Neural progenitor cell (in vitro differentiated cells): ENCODE measurements around the gene MAP1LC3B2. TPM values are rescaled to one million over a fixed set of nuclear protein-coding genes. Genes with fewer than 3 reads are reported as not detected.
A peak's percentile ranks its signal among the peaks of the same experiment; 100 is the strongest.

Experiments
- DNase-seq: peaks from one replicate; pipeline ENCODE4 v3.0.0-alpha.2; 2016; ENCODE audit warnings: low spot score
- H2AFZ ChIP-seq: fragments of 200-600 bp; sonication (generic); replicated peaks from 2 replicates; pipeline ENCODE4 v1.6.1; 2016; ENCODE audit warnings: antibody characterized with exemption
- H3F3A ChIP-seq: fragments of 200-600 bp; sonication (generic); 2 replicates; pipeline ENCODE4 v1.6.1; 2016; ENCODE audit warnings: antibody characterized with exemption, low read depth
- H3K27ac ChIP-seq: fragments of 200-600 bp; sonication (generic); 2 replicates; pipeline ENCODE4 v1.5.1; 2016; ENCODE audit warnings: mild to moderate bottlenecking
- H3K27me3 ChIP-seq: fragments of 200-600 bp; sonication (generic); 2 replicates; pipeline ENCODE4 v1.6.1; 2016; ENCODE audit warnings: mild to moderate bottlenecking, moderate library complexity
- H3K36me3 ChIP-seq: fragments of 200-600 bp; sonication (generic); 2 replicates; pipeline ENCODE4 v1.5.1; 2016
- H3K4me1 ChIP-seq: fragments of 200-600 bp; sonication (generic); 2 replicates; pipeline ENCODE4 v1.6.1; 2016; ENCODE audit warnings: mixed run types
- H3K4me2 ChIP-seq: fragments of 200-600 bp; sonication (generic); 2 replicates; pipeline ENCODE4 v1.6.1; 2016
- H3K4me3 ChIP-seq: fragments of 200-600 bp; sonication (generic); 2 replicates; pipeline ENCODE4 v1.5.1; 2016
- H3K79me2 ChIP-seq: fragments of 200-600 bp; sonication (generic); 2 replicates; pipeline ENCODE4 v1.6.1; 2016; ENCODE audit warnings: low read depth
- H3K9ac ChIP-seq: fragments of 200-600 bp; sonication (generic); 2 replicates; pipeline ENCODE4 v1.6.1; 2016
- H3K9me3 ChIP-seq: fragments of 200-600 bp; sonication (generic); 2 replicates; pipeline ENCODE4 v1.5.1; 2016; ENCODE audit warnings: low read depth
- H4K20me1 ChIP-seq: fragments of 200-600 bp; sonication (generic); 2 replicates; pipeline ENCODE4 v1.6.1; 2016; ENCODE audit warnings: low read depth
- H3K27ac Mint-ChIP-seq: 3 replicates; pipeline ENCODE4 v1.8.0; 2021; ENCODE audit warnings: mixed read lengths
- H3K27me3 Mint-ChIP-seq: 2 replicates; pipeline ENCODE4 v1.8.0; 2022; ENCODE audit warnings: low read depth, mild to moderate bottlenecking, inconsistent platforms, moderate library complexity, mixed read lengths; ENCODE audit not compliant: insufficient read depth
- H3K36me3 Mint-ChIP-seq: 3 replicates; pipeline ENCODE4 v1.8.0; 2021; ENCODE audit warnings: mixed read lengths
- H3K4me1 Mint-ChIP-seq: 3 replicates; pipeline ENCODE4 v1.8.0; 2021; ENCODE audit warnings: mixed read lengths
- H3K4me3 Mint-ChIP-seq: 3 replicates; pipeline ENCODE4 v1.8.0; 2021; ENCODE audit warnings: mild to moderate bottlenecking, moderate library complexity, mixed read lengths
- H3K9me3 Mint-ChIP-seq: 3 replicates; pipeline ENCODE4 v1.8.0; 2020; ENCODE audit warnings: mixed read lengths
- EZH2 ChIP-seq: fragments of 200-600 bp; sonication (generic); IDR thresholded peaks from 2 replicates; pipeline ENCODE4 v1.6.1; 2017; ENCODE audit warnings: antibody characterized with exemption, mild to moderate bottlenecking, moderate library complexity
- EZH2phosphoT487 ChIP-seq: fragments of 200-600 bp; sonication (generic); IDR thresholded peaks from 2 replicates; pipeline ENCODE4 v1.6.1; 2017; ENCODE audit warnings: antibody characterized with exemption
- total RNA-seq: library from RNA; depleted of rRNA; stranded (reverse); fragments of >200 nt; gene quantifications from 2 replicates; pipeline ENCODE4 v1.2.3, GENCODE V29; 2015; ENCODE audit warnings: low replicate concordance
- TF ChIP-seq, protein P1 (sequence below): fragments of 200-600 bp; sonication (generic); IDR thresholded peaks from 2 replicates; pipeline ENCODE4 v1.5.1; 2017; ENCODE audit warnings: antibody characterized with exemption, mild to moderate bottlenecking

MAP1LC3B2 gene
- total RNA-seq, 1 donor from 2014 or later: 0.39 TPM

DNA sequence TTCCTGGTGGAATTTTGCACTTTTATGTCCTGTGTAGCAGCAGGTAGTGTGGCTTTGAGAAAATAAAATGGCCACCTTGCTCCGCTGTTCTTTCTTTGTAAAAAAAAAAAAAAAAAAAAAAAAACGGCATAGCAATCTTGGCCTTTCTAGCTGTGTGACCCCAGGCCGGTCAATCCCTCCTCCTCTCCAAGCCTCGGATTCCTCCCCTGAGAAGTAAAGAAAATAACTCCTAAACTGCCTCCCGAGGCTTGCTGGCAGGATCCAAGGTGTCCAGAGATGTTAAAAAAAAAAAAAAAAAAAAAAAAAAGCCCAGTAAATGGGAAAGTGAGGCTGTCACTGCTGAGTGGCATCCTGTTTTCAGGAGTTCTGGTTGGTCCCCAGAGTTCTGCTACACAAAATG lies 23.9 kb upstream of the MAP1LC3B2 start:
- Mint-ChIP-seq H3K4me3 (peak overlapping the region; percentile 97), H3K27ac (peak overlapping the region; percentile 46)

DNA sequence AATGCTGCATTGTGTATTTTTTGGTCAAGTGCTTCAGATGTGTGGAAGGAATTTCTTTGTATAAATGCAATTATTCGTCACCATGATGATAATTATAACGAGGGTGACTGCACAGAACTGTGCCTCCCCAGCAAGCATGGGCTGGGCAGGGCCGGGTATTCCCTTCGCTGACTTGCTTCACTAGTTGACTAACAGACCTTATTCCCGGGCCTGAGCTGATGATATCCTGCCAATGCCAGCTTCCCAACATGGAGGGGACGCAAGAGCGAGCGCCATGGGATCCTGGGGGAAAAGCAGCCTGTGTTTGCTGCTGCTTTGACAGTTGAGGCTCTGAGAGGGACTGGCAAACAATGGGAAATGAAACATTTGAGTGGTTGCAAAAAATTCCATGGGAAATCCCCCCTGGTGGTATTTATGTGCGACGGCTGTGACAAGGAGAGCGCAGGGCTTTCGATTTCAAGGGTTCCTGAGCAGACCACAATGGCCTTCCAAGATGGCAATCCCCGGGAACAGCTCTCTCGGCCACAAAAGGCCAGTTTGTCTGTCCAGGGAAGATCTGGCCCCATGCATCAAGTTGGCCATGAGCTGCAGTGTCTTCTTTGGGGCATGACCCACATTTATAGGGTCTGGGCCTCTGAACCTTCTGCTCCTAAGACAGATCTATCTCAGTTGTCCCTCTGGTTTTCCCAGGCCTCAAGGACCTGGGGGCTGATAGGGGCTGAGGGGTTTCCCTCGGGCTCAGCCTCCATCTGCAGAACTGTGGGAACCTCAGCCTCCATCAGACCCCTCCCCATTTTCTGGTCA lies 21.9 kb upstream of the MAP1LC3B2 start:
- Histone ChIP-seq H3K79me2 (no peaks in the 10 kb centered on the region), H2AFZ (no peak overlapping the region), H3K27me3 (no peaks in the 10 kb centered on the region), H3K4me2 (no peak overlapping the region), H3K27ac (no peak overlapping the region), H4K20me1 (peaks cover 16% of the 10 kb centered on the region), H3K9ac (no peak overlapping the region), H3K4me3 (no peak overlapping the region), H3K4me1 (peaks cover 24% of the 10 kb centered on the region), H3K36me3 (no peaks in the 10 kb centered on the region), H3K9me3 (no peaks in the 10 kb centered on the region), H3F3A (peaks cover 36% of the 10 kb centered on the region)
- DNase-seq: peak; percentile 27
- H3K9me3 Mint-ChIP-seq: no peaks in the 10 kb centered on the region
- no peak overlapping the region for H3K4me3 Mint-ChIP-seq
- no peak for TF ChIP-seq EZH2phosphoT487
- TF ChIP-seq, protein P1, sequence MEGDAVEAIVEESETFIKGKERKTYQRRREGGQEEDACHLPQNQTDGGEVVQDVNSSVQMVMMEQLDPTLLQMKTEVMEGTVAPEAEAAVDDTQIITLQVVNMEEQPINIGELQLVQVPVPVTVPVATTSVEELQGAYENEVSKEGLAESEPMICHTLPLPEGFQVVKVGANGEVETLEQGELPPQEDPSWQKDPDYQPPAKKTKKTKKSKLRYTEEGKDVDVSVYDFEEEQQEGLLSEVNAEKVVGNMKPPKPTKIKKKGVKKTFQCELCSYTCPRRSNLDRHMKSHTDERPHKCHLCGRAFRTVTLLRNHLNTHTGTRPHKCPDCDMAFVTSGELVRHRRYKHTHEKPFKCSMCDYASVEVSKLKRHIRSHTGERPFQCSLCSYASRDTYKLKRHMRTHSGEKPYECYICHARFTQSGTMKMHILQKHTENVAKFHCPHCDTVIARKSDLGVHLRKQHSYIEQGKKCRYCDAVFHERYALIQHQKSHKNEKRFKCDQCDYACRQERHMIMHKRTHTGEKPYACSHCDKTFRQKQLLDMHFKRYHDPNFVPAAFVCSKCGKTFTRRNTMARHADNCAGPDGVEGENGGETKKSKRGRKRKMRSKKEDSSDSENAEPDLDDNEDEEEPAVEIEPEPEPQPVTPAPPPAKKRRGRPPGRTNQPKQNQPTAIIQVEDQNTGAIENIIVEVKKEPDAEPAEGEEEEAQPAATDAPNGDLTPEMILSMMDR: no peak
- no peak for TF ChIP-seq EZH2
- peaks cover 66% of the 10 kb centered on the region for H3K4me1 Mint-ChIP-seq
- H3K27ac Mint-ChIP-seq: peak overlapping the region; percentile 26
- no peaks in the 10 kb centered on the region for H3K27me3 Mint-ChIP-seq
- no peaks in the 10 kb centered on the region for H3K36me3 Mint-ChIP-seq

More for the DNA sequence above, 23.9 kb upstream of the MAP1LC3B2 start:
- Mint-ChIP-seq H3K9me3 (no peaks in the 10 kb centered on the region), H3K27me3 (no peaks in the 10 kb centered on the region), H3K4me1 (peaks cover 64% of the 10 kb centered on the region), H3K36me3 (no peaks in the 10 kb centered on the region)
- DNase-seq: no peak
- H3K27me3 ChIP-seq: no peaks in the 10 kb centered on the region
- no peaks in the 10 kb centered on the region for H3K9me3 ChIP-seq
- H3K9ac ChIP-seq: no peak overlapping the region
- peaks cover 25% of the 10 kb centered on the region for H3F3A ChIP-seq
- no peaks in the 10 kb centered on the region for H3K36me3 ChIP-seq
- H3K4me2 ChIP-seq: peak overlapping the region; percentile 88
- H3K4me3 ChIP-seq: peak overlapping the region; percentile 64
- H3K27ac ChIP-seq: no peak overlapping the region
- H4K20me1 ChIP-seq: peaks cover 12% of the 10 kb centered on the region
- H2AFZ ChIP-seq: no peak overlapping the region
- H3K4me1 ChIP-seq: peaks cover 24% of the 10 kb centered on the region
- TF ChIP-seq EZH2phosphoT487 (no peak), EZH2 (no peak)
- TF ChIP-seq, protein P1: no peak
- no peaks in the 10 kb centered on the region for H3K79me2 ChIP-seq

DNA sequence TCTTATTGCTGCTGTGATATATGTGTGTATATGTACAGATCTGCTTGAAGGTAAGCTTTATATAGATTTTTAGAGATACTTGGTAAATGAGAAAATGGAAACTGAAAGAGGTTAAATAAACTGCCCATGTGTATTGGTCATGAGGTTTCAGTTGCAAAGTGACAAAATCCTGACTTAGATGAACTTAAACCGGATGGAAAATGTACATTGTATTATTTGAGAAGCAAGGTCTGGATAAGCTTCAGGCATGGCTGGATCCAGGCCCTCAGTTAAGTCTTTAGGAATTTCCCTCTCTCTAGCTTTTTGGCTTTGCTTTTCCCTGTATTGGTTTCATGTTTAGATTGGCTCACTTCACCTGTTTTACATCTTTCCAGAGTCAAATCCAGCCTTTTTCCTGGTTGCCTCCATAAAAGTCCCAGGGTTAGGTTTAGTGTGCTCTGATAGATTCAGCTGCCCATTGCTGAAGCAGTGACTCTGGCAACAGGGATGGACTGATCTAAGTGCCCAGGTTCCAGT lies 21.0 kb upstream of the MAP1LC3B2 start:
- Mint-ChIP-seq H3K27ac (no peak overlapping the region), H3K4me1 (peaks cover 64% of the 10 kb centered on the region)
- TF ChIP-seq, protein P1: no peak
- TF ChIP-seq EZH2 (no peak), EZH2phosphoT487 (no peak)

More for the DNA sequence above, 21.0 kb upstream of the MAP1LC3B2 start:
- Mint-ChIP-seq H3K9me3 (no peaks in the 10 kb centered on the region), H3K36me3 (no peaks in the 10 kb centered on the region), H3K4me3 (no peak overlapping the region), H3K27me3 (no peaks in the 10 kb centered on the region)
- peaks cover 39% of the 10 kb centered on the region for H3F3A ChIP-seq
- no peak overlapping the region for H3K4me3 ChIP-seq
- no peak overlapping the region for H3K4me2 ChIP-seq
- no peak overlapping the region for H3K27ac ChIP-seq
- H3K79me2 ChIP-seq: no peaks in the 10 kb centered on the region
- H3K4me1 ChIP-seq: peaks cover 24% of the 10 kb centered on the region
- no peaks in the 10 kb centered on the region for H3K36me3 ChIP-seq
- no peaks in the 10 kb centered on the region for H3K9me3 ChIP-seq
- H2AFZ ChIP-seq: no peak overlapping the region
- no peak overlapping the region for H3K9ac ChIP-seq
- DNase-seq: no peak
- H3K27me3 ChIP-seq: no peaks in the 10 kb centered on the region
- peaks cover 16% of the 10 kb centered on the region for H4K20me1 ChIP-seq
